Stimulated activated CD8-positive, alpha-beta memory T cell treated with anti-CD3 and anti-CD28 coated beads, Interleukin-7, amount 100 ng/mL, for 4 hours (primary cell): Measurements from ENCODE around the gene THAP8.
A peak's percentile ranks its signal among the peaks of the same experiment; 100 is the strongest.

Experiments
- DNase-seq, 2 donors: peaks; one replicate each; pipeline ENCODE4 v3.0.0-alpha.2; 2020; ENCODE audit warnings: low read depth in 2 of 2

THAP8 gene

DNA sequence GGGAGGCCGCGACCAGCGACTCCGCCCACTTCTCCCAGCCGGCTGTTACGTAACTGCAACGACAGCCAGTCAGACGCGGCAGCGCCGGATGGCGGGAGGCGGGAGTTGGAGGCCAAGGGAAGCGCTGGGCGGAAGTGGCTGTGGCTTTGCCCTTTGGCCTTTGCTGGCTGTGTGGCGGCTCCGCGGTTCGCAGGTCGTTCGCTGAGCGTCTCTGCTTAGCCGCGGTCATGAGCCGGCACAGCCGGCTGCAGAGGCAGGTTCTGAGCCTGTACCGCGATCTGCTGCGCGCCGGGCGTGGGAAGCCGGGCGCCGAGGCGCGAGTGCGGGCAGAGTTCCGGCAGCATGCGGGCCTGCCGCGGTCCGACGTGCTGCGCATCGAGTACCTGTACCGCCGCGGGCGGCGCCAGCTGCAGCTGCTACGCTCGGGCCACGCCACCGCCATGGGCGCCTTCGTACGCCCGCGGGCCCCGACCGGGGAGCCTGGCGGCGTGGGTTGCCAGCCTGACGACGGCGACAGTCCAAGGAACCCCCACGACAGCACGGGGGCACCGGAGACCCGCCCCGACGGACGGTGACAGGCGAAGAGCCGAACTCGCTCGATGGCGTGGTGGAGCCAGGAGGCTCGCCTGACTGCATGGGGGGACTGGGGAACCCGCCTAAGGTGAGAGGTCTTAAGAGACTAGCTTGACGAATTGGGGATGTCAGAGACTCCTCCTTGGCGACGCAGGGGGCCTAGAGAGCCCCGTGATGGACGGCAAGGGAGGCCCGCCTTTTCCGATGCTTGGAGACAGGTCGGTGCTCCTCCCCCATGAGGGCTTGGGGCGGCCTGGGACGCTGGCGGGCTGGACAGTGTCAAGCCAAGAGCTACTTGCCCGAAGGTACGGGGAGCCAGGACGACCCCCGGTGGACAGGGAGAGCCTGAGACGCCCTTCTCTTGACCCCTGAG, 58.8 kb downstream of the THAP8 start, which contains the start of gene SDHAF1:
Gene SDHAF1 (plus strand): TSS at position 141 of the 946 bp plus-strand sequence. CDS start 87 bp downstream, at position 228.
- peak; percentile 90 to 93 for DNase-seq

DNA sequence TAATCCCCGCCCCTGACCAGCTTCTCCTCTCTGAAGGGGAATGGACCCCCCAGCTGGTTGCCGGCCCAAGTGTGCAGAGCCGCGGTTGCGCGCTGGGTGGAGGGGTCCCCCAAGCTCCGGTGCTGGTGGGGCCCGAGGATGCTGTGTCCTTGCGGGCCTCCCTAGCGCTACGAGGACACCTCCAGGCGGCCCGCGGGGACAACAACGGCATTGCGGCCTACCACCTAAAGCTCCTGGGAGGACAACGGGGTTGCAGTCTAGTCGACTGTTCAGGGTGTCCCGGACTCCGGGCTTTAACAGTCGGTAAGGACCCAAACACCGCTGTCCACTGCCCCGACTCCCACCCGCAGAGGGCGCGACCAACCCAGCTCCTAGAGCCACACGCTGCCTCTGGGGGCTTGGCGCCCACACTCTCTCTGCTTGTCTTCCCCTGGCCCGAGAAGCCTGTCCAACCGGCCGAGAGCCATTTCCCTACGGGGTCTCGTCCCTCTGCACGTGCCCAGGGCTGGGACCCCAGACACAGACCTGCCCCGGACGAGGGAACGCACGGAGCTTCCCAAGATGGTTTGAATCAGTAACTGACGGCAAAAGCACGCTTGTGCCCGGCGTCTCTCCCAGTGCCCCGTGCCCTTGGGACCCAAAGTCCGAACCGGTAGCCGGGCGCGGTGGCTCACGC, 60.0 kb downstream of the THAP8 start:
- DNase-seq: no peak

DNA sequence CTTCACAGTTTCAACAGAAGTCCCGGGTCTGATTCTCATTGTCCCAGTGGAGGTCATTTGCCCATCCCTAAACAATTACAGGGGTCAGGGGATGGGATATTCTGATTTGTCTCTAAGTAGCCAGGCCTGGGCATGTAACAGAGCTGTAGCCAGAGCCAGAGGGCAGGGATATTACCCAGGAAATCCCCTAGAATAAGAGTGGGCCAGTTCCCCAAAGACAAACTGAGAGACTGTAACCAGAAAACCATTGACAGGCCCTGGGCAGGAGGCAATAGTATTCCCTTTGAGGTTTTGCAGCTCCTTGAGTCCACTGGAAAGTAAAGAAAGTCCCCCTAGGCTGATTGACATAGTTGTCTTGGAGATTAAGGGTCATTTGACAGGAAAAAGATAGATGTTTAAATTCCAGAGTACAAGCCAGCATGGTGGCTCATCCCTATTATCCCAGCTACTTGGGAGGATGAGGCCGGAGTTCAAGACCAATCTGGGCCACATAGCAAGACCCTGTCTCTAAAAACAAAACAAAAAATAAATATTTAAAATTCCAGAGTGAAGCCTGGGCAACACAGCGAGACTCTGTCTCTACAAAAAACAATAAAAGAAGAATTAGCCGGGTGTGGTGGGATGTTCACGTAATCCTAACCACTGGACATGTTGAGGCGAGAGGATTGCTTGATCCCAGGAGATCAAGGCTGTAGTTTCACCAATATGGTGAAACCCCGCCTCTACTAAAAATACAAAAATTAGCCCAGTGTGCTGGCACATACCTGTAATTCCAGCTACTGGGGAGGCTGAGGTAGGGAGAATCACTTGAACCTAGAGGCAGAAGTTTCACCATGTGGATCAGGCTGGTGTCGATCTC, 60.9 kb downstream of the THAP8 start:
- DNase-seq: no peak

DNA sequence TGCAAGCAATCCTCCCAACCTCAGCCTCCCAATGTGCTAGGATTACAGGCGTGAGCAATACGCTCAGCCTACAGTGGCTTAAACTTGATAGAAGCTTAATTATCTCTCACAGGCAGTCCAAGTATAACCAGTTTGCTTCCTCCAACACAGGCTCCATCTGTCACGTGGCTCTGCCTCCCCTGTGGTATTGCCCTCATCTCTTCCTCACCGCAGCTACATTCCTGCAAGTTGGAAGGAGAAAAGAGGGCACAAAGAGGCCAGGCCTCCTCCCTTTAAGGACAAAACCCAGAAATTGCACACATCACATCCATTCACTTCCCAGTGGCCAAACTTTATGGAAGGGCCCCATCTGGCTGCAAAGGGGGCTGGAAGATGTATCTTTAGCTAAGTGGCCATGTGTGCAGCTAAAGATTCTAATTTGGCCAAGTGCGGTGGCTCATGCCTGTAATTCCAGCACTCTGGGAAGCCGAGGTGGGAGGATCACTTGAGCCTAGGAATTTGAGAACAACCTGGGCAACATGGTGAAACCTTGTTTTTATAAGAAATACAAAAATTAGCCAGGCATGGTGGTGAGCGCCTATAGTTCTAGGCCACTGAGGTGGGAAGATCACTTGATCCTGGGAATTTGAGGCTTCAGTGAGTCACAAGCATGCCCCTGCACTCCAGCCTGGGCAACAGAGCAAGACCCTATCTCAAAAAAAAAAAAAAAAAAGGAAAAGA, 62.2 kb downstream of the THAP8 start:
- DNase-seq: no peak

DNA sequence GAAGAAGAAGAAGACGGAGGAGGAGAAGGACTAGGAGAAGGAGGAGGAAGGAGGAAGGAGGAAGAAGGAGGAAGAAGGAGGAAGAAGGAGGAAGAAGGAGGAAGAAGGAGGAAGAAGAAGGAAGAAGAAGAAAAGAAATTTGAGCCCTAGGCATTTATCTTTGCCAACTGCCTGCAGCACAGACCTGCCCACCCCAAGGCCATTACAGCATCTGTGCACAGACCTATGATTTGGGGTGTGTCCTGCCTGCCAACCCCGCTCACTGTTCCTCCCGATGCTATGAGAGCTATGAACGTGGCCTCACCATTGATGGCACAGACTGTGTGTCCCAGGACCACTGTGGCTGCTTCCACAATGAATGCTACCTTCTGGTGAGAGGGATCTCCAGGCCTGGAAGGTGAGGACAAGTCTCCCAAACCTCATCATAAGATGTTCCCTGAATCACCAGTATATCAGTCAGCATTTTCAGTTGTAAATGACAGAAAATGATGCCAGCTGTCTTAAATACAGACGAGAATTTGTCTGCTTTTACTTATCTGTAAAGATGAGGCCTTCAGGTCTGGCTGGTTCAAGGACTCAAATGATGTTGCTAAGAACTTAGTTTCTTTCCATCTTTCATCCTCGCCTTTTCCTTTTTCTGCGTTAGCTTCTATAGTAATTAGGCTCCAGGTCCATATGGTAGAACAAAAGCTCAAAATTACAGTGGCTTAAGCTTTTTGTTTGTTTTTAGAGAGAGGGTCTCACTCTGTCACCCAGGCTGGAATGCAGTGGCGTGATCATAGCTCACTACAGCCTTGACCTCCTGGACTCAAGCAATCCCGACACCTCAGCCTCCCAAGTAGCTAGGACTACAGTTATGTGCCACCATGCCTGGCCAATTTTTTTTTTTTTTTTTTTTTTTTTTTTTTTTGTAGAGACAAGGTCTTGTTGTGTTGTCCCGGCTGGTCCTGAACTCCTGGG, 63.0 kb downstream of the THAP8 start:
- no peak for DNase-seq

DNA sequence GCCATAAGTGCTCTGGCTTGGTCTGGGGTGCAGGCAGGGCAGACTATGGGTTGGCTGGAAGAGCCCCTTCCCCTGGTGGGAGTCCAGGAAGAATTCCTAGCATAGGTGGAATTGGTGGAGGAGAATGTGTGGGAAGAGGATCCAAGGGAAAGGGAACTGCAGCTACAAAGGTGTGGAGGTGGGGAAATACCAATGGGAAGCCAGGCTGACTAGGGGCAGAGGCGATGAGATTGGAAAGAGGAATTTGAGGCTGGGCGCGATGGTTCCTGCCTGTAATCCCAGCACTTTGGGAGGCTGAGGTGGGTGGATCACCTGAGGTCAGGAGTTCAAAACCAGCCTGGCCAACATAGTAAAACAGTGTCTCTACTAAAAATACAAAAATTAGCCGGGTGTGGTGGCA, 63.9 kb downstream of the THAP8 start:
- DNase-seq: no peak

DNA sequence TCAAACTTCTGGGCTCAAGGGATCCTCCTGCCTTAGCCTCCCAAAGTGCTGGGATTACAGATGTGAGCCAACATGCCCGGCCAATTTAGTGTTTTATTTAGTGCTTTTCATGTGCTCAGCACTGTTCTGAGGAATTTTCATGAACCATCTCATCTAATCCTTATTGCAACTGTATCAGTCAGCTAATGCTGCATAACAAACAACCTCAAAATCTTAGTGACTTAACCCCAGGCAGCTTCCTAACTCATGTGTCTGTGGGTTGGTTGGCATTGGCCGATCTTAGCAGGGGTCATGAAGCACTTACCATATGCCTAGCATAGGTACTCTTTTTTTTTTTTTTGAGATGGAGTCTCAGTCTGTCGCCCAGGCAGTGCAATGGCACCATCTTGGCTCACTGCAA, 65.3 kb downstream of the THAP8 start:
- DNase-seq: no peak

DNA sequence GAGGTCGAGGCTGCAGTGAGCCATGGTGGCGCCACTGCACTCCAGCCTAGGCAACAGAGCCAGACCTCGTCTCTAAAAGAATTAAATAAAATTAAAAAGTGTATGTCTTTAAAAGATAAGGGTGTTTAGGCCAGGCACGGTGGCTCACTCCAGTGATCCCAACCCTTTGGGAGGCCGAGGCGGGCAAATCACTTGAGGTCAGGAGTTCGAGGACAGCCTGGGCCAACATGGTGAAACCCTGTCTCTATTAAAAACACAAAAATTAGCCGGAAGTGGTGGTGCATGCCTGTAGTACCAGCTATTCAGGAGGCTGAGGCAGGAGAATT, 66.6 kb downstream of the THAP8 start:
- no peak for DNase-seq

DNA sequence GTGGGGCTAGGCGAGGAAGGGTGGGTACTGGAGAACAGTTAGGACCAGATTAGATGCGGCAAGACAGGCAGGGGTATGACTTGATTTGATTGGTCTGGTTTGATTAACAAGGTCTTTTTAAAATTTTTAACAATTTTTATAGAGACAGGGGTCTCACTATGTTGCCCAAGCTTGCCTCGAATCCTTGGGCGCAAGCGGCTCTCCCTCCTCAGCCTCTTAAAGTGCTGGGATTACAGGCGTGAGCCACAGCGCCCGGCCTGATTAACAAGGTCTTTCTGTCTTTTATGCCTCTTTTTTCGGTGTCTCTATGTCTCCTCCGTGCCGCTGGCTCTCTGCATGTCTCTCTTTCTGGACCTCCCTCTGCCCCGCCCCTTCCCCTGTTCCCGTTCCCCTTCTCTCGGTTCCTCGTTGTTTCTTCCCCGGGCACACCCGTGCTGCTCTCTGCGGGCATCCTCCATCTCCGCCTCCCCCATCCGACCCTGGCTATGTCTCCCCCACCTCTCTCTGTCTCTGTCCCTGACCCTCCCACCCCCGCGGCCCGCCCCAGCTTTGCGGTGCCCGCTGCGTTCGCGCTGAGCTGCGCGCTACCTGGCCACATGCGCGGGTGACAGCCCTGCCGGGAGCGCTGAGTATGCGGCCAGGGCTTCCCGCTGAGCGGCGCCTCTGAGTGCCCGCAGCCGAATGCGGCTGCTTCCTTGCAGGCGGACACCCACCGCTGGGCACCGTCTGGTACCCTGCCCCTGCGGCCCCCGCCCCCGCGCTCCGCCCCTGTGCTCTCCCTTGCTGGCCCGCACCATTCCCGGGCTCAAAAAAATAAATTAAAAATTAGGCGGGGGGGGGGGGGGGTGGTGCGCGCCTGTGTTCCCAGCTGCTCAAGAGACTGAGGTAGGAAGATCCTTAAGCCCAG, 67.2 kb downstream of the THAP8 start:
- no peak for DNase-seq

DNA sequence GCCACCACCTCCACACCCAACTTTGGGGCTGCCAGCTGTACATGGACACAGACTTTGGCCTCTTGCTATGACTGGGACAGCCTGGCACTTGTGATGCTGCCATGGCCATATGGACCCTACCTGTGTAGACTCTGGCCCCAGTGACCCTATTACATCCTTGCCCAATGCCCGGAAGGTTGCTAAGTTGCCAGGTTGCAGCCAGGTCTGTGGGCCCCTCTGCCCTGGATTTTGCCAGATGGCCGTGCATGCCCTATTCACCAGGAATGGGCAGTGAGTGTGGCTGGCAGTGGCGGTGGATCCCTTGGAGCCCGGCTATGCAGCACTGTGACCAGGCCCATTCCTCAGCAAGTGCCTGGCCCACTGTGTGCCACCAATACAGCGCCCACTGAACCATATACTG, 68.0 kb downstream of the THAP8 start:
- no peak for DNase-seq
